GM12873 (cell line): ENCODE results near the gene TMEM244.

Source experiments
- TF ChIP-seq, protein P1 (sequence below): IDR thresholded peaks from 2 replicates; pipeline ENCODE4 v1.5.1; 2012; ENCODE audit warnings: low read depth, mild to moderate bottlenecking, moderate library complexity, low read length, control low read depth; ENCODE audit not compliant: insufficient read depth; ENCODE audit errors: missing control alignments

TMEM244 gene

DNA sequence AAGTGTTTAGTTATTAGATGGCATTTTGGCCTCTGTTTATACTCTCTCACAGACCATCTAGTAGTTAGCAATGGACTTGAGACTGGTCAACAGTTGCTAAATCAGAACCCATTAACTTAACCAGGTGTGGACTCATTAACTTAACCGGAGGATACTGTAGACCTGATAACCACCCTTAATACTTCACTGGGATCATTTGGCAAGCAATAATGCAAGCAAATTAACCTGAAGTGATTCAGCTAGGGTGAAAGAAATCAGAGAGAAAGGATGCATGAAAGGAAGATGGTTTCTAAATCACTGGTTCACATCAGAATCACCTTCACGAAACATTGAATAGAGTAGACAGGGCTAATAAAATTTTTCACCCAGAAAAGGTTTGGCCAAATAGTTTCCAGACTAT, 73.3 kb downstream of the TMEM244 start:
- TF ChIP-seq, protein P1, sequence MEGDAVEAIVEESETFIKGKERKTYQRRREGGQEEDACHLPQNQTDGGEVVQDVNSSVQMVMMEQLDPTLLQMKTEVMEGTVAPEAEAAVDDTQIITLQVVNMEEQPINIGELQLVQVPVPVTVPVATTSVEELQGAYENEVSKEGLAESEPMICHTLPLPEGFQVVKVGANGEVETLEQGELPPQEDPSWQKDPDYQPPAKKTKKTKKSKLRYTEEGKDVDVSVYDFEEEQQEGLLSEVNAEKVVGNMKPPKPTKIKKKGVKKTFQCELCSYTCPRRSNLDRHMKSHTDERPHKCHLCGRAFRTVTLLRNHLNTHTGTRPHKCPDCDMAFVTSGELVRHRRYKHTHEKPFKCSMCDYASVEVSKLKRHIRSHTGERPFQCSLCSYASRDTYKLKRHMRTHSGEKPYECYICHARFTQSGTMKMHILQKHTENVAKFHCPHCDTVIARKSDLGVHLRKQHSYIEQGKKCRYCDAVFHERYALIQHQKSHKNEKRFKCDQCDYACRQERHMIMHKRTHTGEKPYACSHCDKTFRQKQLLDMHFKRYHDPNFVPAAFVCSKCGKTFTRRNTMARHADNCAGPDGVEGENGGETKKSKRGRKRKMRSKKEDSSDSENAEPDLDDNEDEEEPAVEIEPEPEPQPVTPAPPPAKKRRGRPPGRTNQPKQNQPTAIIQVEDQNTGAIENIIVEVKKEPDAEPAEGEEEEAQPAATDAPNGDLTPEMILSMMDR, result no peak

DNA sequence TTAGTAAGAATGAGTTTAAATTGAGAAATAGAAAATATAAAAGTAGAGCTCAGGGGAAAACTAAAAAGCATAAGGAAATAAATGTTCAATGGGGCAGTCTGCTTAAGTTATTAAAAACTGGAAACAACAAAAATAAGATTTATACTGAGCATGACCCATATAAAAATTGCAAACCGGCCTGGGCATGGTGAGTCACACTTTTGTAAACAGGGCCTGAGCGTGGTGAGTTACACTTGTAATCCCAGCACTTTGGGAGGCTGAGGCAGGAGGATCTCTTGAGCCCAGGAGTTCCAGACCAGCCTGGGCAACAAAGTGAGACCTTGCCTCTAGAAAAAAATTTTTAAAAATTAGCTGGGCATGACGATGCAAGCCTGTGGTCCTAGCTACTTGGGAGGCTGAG, 74.6 kb downstream of the TMEM244 start:
- TF ChIP-seq, protein P1, result no peak

DNA sequence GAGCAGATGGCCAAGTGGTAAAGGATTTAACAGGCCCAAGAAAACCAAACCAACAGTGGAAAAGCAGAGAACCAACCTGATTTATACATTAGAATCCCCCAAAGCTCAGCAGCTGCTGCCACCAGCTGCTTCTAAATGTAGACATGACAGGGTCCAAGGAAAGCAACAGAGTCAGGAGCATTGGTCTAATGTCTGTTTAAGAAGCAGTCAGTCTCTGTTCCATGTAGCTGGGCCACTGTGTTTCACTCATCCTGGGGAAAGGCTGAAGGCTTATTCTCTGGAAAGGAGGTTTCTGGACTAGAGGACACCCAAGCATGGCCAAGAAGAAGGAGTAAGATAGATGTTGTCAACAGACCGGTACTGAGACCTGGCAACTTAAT, 75.4 kb downstream of the TMEM244 start:
- TF ChIP-seq, protein P1, result no peak

DNA sequence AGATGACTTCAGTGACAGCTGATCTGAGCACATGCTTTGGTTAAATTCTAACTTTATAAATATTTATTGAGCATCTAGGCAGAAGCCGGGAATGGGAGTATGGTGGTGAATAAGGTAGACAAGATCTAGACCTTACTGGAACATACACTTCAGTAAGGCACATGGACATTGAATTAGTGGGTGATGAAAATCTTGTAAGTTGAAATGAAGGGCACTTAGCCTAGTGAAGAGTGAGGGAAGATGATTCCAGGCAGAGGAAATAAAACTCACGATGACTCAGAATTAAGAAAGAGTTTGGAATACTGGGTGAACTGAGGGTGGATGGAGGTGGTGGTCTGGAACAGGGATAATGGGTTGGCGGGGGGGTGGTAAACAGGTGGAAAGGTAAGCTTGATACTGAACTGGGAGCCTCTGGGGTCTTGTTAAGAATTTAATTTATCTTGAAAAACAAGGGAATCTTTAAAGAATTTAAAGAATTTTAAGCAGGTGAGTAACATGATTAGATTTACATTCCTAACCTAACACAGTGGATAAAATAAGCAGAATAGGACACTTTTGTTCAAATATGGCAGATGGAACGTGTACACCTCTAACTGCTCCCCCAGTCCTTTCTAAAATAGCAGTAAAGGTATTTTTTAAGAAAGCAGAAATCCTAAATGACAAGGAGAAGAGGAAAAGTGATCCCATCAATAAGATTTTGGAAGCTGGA, 75.9 kb downstream of the TMEM244 start:
- TF ChIP-seq, protein P1, result no peak
